Keratinocyte (primary cell): ENCODE measurements around the gene HDAC9.

Experiments
- EZH2 ChIP-seq: IDR thresholded peaks from one replicate; pipeline ENCODE4 v1.6.1; 2012; ENCODE audit warnings: inconsistent platforms, mild to moderate bottlenecking, low read length, moderate library complexity
- TF ChIP-seq, protein P1 (sequence below), 3 experiments: IDR thresholded peaks in 1 of 3; conservative IDR thresholded peaks in 1 of 3; optimal IDR thresholded peaks in 1 of 3; 2 replicates in 2 of 3; 3 replicates in 1 of 3; pipeline versions ENCODE3 to v1.5.1; 2011; ENCODE audit warnings: low read length in 3 of 3, mild to moderate bottlenecking in 3 of 3, moderate library complexity in 2 of 3, control low read depth in 1 of 3, inconsistent platforms in 1 of 3; ENCODE audit not compliant: insufficient read depth in 2 of 3; ENCODE audit errors: extremely low read depth in 1 of 3

GRCh38 chr7:18849130-18849529 lies 353.6 kb downstream of the HDAC9 start:
- TF ChIP-seq, protein P1, sequence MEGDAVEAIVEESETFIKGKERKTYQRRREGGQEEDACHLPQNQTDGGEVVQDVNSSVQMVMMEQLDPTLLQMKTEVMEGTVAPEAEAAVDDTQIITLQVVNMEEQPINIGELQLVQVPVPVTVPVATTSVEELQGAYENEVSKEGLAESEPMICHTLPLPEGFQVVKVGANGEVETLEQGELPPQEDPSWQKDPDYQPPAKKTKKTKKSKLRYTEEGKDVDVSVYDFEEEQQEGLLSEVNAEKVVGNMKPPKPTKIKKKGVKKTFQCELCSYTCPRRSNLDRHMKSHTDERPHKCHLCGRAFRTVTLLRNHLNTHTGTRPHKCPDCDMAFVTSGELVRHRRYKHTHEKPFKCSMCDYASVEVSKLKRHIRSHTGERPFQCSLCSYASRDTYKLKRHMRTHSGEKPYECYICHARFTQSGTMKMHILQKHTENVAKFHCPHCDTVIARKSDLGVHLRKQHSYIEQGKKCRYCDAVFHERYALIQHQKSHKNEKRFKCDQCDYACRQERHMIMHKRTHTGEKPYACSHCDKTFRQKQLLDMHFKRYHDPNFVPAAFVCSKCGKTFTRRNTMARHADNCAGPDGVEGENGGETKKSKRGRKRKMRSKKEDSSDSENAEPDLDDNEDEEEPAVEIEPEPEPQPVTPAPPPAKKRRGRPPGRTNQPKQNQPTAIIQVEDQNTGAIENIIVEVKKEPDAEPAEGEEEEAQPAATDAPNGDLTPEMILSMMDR (optimal IDR thresholded peaks at IDR 0.05 in 1 of 3, IDR thresholded peaks at IDR 0.05 in 1 of 3, conservative IDR thresholded peaks at IDR 0.05 in 1 of 3; ENCODE audit: extremely low read depth in 1 of 3, insufficient read depth in 2 of 3, low read length in 3 of 3), result no peak
- no peak for TF ChIP-seq EZH2
